SH-SY5Y (cell line): ENCODE measurements around the gene TRMT13.

Experiments used
- GATA2 ChIP-seq: IDR thresholded peaks from 2 replicates; pipeline ENCODE4 v1.6.1; 2011; ENCODE audit warnings: mild to moderate bottlenecking, low read depth, low read length
- GATA3 ChIP-seq: IDR thresholded peaks from 2 replicates; pipeline ENCODE4 v1.6.1; 2011; ENCODE audit warnings: low read depth, mild to moderate bottlenecking, low read length, moderate library complexity

DNA sequence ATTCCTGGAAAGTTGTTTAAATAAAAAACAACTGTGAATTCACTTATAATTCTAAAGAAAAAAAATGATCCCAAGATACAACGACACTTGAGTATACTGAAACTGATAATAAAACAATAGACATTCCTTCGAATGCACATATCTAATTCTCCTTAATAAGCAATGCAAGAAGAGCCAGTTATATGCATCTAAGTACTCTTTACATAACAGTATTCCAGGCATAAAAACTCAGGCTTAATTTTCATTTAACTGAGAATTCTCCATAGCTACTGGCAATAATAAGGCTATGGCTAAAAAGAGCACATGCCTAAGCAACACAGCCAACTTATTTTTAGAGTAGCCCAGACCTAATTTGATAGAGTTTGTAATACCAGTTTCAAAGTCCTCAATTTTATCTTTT, 31.4 kb upstream of the TRMT13 start:
- TF ChIP-seq GATA2 (no peak), GATA3 (no peak)
